ENCODE measurements around the gene NUAK1. TPM values are rescaled to one million over a fixed set of nuclear protein-coding genes. Genes with fewer than 3 reads are reported as not detected.
"Not testable (repeated sequence)": the region's sequence is repeated elsewhere in the genome, so short reads cannot be mapped to it uniquely, and the experiment has no call there.

Gene NUAK1
- total RNA-seq, 2 donors from 2014 or later: not detected

- no peaks in the 10 kb centered on the region for H3K36me3 Mint-ChIP-seq
- ATAC-seq (no peak), DNase-seq (ENCODE audit: low spot score in 2 of 2) (no peak)
- H3K9me3 Mint-ChIP-seq: no peaks in the 10 kb centered on the region
- no peak overlapping the region for H3K27ac Mint-ChIP-seq
These were observed 16.1 kb upstream of the NUAK1 start for GRCh38 chr12:106154751-106155273.

- ATAC-seq: no peak
These were observed 13.6 kb upstream of the NUAK1 start for GRCh38 chr12:106152334-106152733.

GRCh38 chr12:106150555-106150954 lies 11.8 kb upstream of the NUAK1 start:
- no peak for ATAC-seq
- no peak for DNase-seq (ENCODE audit: low spot score in 2 of 2)
- H3K27ac Mint-ChIP-seq: no peak overlapping the region
- no peaks in the 10 kb centered on the region for H3K9me3 Mint-ChIP-seq
- H3K36me3 Mint-ChIP-seq: no peaks in the 10 kb centered on the region

More at GRCh38 chr12:106152334-106152733, 13.6 kb upstream of the NUAK1 start:
- no peak for DNase-seq (ENCODE audit: low spot score in 2 of 2)
- Mint-ChIP-seq H3K27ac (no peak overlapping the region), H3K9me3 (no peaks in the 10 kb centered on the region), H3K36me3 (no peaks in the 10 kb centered on the region)

- Mint-ChIP-seq H3K27ac (no peak overlapping the region), H3K36me3 (no peaks in the 10 kb centered on the region), H3K9me3 (no peaks in the 10 kb centered on the region)
- no peak for ATAC-seq
- DNase-seq (ENCODE audit: low spot score in 2 of 2): no peak
These were observed 10.5 kb upstream of the NUAK1 start for GRCh38 chr12:106149096-106149784.

GRCh38 chr12:106147956-106148355 lies 9.2 kb upstream of the NUAK1 start:
- no peak for ATAC-seq
- Mint-ChIP-seq H3K36me3 (no peaks in the 10 kb centered on the region), H3K27ac (no peak overlapping the region), H3K9me3 (no peaks in the 10 kb centered on the region)
- DNase-seq (ENCODE audit: low spot score in 2 of 2): no peak

GRCh38 chr12:106146987-106147386 lies 8.2 kb upstream of the NUAK1 start:
- Mint-ChIP-seq H3K36me3 (no peaks in the 10 kb centered on the region), H3K9me3 (no peaks in the 10 kb centered on the region), H3K27ac (no peak overlapping the region)
- DNase-seq (ENCODE audit: low spot score in 2 of 2) (no peak), ATAC-seq (no peak)

- Mint-ChIP-seq H3K27ac (no peak overlapping the region), H3K36me3 (peaks cover 0 to 3% of the 10 kb centered on the region in 2 donors), H3K9me3 (no peaks in the 10 kb centered on the region)
- DNase-seq (ENCODE audit: low spot score in 2 of 2) (no peak), ATAC-seq (no peak)
These were observed 7.0 kb upstream of the NUAK1 start for GRCh38 chr12:106145539-106146447.

GRCh38 chr12:106144847-106145246 lies 6.1 kb upstream of the NUAK1 start:
- no peak overlapping the region for H3K27ac Mint-ChIP-seq
- H3K36me3 Mint-ChIP-seq: peaks cover 6 to 9% of the 10 kb centered on the region in 2 donors
- DNase-seq (ENCODE audit: low spot score in 2 of 2) (no peak), ATAC-seq (no peak)
- no peaks in the 10 kb centered on the region for H3K9me3 Mint-ChIP-seq

GRCh38 chr12:106142591-106143261 lies 4.0 kb upstream of the NUAK1 start:
- H3K9me3 Mint-ChIP-seq: no peaks in the 10 kb centered on the region
- H3K27ac Mint-ChIP-seq: no peak overlapping the region
- no peak for DNase-seq (ENCODE audit: low spot score in 2 of 2)
- H3K36me3 Mint-ChIP-seq: peaks cover 6 to 9% of the 10 kb centered on the region in 2 donors
- no peak for ATAC-seq

- not testable (repeated sequence) for H3K36me3 Mint-ChIP-seq; DNase-seq (ENCODE audit: low spot score in 2 of 2); H3K9me3 Mint-ChIP-seq; ATAC-seq; H3K27ac Mint-ChIP-seq
These were observed 3.2 kb upstream of the NUAK1 start for GRCh38 chr12:106141920-106142319.

- Mint-ChIP-seq H3K9me3 (no peaks in the 10 kb centered on the region), H3K27ac (no peak overlapping the region), H3K36me3 (peaks cover 6 to 9% of the 10 kb centered on the region in 2 donors)
- ATAC-seq (no peak), DNase-seq (ENCODE audit: low spot score in 2 of 2) (no peak)
These were observed 2.7 kb upstream of the NUAK1 start for GRCh38 chr12:106141452-106141851.

GRCh38 chr12:106141003-106141402 lies 2.2 kb upstream of the NUAK1 start:
- ATAC-seq: no peak
- no peak overlapping the region for H3K27ac Mint-ChIP-seq
- H3K36me3 Mint-ChIP-seq: peaks cover 6 to 9% of the 10 kb centered on the region in 2 donors
- no peaks in the 10 kb centered on the region for H3K9me3 Mint-ChIP-seq
- no peak for DNase-seq (ENCODE audit: low spot score in 2 of 2)

GRCh38 chr12:106140223-106140986 lies 1.7 kb upstream of the NUAK1 start:
- Mint-ChIP-seq H3K36me3 (peaks cover 6 to 9% of the 10 kb centered on the region in 2 donors), H3K9me3 (no peaks in the 10 kb centered on the region)
- ATAC-seq: no peak

GRCh38 chr12:106139422-106140171 lies 843 bp upstream of the NUAK1 start:
- peak in 1 of 2 donors; percentile 24 for DNase-seq (ENCODE audit: low spot score in 2 of 2)
- Mint-ChIP-seq H3K36me3 (peaks cover 6 to 9% of the 10 kb centered on the region in 2 donors), H3K9me3 (no peaks in the 10 kb centered on the region), H3K27ac (no peak overlapping the region)
- ATAC-seq: peak; percentile 53 to 71

More at GRCh38 chr12:106140223-106140986, 1.7 kb upstream of the NUAK1 start:
- no peak for DNase-seq (ENCODE audit: low spot score in 2 of 2)
- peak overlapping the region in 1 of 2 donors; percentile 32 for H3K27ac Mint-ChIP-seq

- DNase-seq (ENCODE audit: low spot score in 2 of 2) (peak in 1 of 2 donors; percentile 6), ATAC-seq (peak; percentile 9 to 19)
- Mint-ChIP-seq H3K27ac (no peak overlapping the region), H3K36me3 (peaks cover 6 to 9% of the 10 kb centered on the region in 2 donors), H3K9me3 (no peaks in the 10 kb centered on the region)
These were observed 459 bp downstream of the NUAK1 start for GRCh38 chr12:106138357-106138632.

Data from activated naive CD4-positive, alpha-beta T cell treated with anti-CD3 and anti-CD28 coated beads, Interleukin-2, amount 50 U/mL, for 72 hours (primary cell).